Left cardiac atrium (tissue), 4 donors: ENCODE results near the gene LRP2. TPM values are rescaled to one million over a fixed set of nuclear protein-coding genes. Genes with fewer than 3 reads are reported as not detected.
"Not testable (repeated sequence)": the region's sequence is repeated elsewhere in the genome, so short reads cannot be mapped to it uniquely, and the experiment has no call there.

ENCODE experiments used
- ATAC-seq, 2 donors: fragments of 200-7000 bp; cut with Tn5 transposase; one replicate each; pipeline ENCODE4 v1.9.1; 2020; ENCODE audit warnings: mild to moderate bottlenecking in 2 of 2, moderate library complexity in 2 of 2
- DNase-seq: peaks from one replicate; pipeline ENCODE4 v3.0.0-alpha.2; 2020
- intact Hi-C, 2 donors: fragments of 100-400 bp; cut with DNase I; formaldehyde crosslinking; loops; one replicate each; pipeline versions ENCODE4 v1.14.1 to v1.15.1; 2022 to 2023
- total RNA-seq, 2 donors: library from RNA; stranded (reverse); fragmentation: NEBNext Ultra II Directional; extraction: Animal tissue kit (Norgen Biotek cat#: 25700); gene quantifications; one replicate each; pipeline ENCODE4 v1.2.1, GENCODE V29; 2021
- donor health status: DM: no; HTN: yes; CAD: no.
- donor health status: DM: no; HTN: yes; CAD: no; lungs with severe emphysema.
- donor health status: DM: yes; HTN: yes; CAD: no.
- donor health status: Dilated cardiomyopathy.

Gene LRP2
- total RNA-seq, 2 donors from 2014 or later: 1.8 to 2.9 TPM

- intact Hi-C loops: no loop called here
- DNase-seq (no peak), ATAC-seq (no peak)
Measured at GRCh38 chr2:169351725-169352124, 10.6 kb downstream of the LRP2 start.

- ATAC-seq: no peak
- intact Hi-C loops: no loop called here
- no peak for DNase-seq
Measured at GRCh38 chr2:169349535-169349934, 12.8 kb downstream of the LRP2 start.

- intact Hi-C loops: no loop called here
- ATAC-seq (no peak), DNase-seq (no peak)
Measured at GRCh38 chr2:169348321-169349024, 13.9 kb downstream of the LRP2 start.

- no peak for DNase-seq
- intact Hi-C loops: no loop called here
- ATAC-seq: no peak
Measured at GRCh38 chr2:169345486-169346437, 16.6 kb downstream of the LRP2 start.

- DNase-seq: no peak
- intact Hi-C loops: no loop called here
- ATAC-seq: no peak
Measured at GRCh38 chr2:169344736-169345485, 17.4 kb downstream of the LRP2 start.

GRCh38 chr2:169343202-169343601, 19.1 kb downstream of the LRP2 start:
- DNase-seq (no peak), ATAC-seq (no peak)
- intact Hi-C loops: no loop called here

- DNase-seq: no peak
- no peak for ATAC-seq
- intact Hi-C loops: no loop called here
Measured at GRCh38 chr2:169339657-169340056, 22.7 kb downstream of the LRP2 start.

GRCh38 chr2:169336695-169337094, 25.6 kb downstream of the LRP2 start:
- intact Hi-C loops: no loop called here
- DNase-seq: no peak
- no peak for ATAC-seq

- ATAC-seq: peak in 1 of 2 donors; percentile 47
- no peak for DNase-seq
- intact Hi-C loops: no loop called here
Measured at GRCh38 chr2:169330555-169331198, 31.7 kb downstream of the LRP2 start.

GRCh38 chr2:169329688-169330554, 32.4 kb downstream of the LRP2 start:
- DNase-seq: no peak
- no peak for ATAC-seq
- intact Hi-C loops: no loop called here

GRCh38 chr2:169328785-169329184, 33.5 kb downstream of the LRP2 start:
- ATAC-seq: no peak

GRCh38 chr2:169327837-169328236, 34.5 kb downstream of the LRP2 start:
- intact Hi-C loops, ATAC-seq: not testable (repeated sequence)

More at GRCh38 chr2:169328785-169329184, 33.5 kb downstream of the LRP2 start:
- DNase-seq: no peak
- intact Hi-C loops: no loop called here

GRCh38 chr2:169325886-169326285, 36.4 kb downstream of the LRP2 start:
- ATAC-seq, intact Hi-C loops, DNase-seq: not testable (repeated sequence)

More at GRCh38 chr2:169327837-169328236, 34.5 kb downstream of the LRP2 start:
- DNase-seq: not testable (repeated sequence)

GRCh38 chr2:169324581-169325260, 37.6 kb downstream of the LRP2 start:
- ATAC-seq (peak in 1 of 2 donors; percentile 47), DNase-seq (no peak)
- intact Hi-C loops: no loop called here

GRCh38 chr2:169323841-169324240, 38.5 kb downstream of the LRP2 start:
- ATAC-seq (no peak), DNase-seq (no peak)
- intact Hi-C loops: no loop called here

GRCh38 chr2:169320561-169320960, 41.8 kb downstream of the LRP2 start:
- peak in 1 of 2 donors; percentile 29 for ATAC-seq

GRCh38 chr2:169315357-169315756, 47.0 kb downstream of the LRP2 start:
- intact Hi-C loops: no loop called here
- DNase-seq (no peak), ATAC-seq (no peak)

More at GRCh38 chr2:169320561-169320960, 41.8 kb downstream of the LRP2 start:
- no peak for DNase-seq
- intact Hi-C loops: no loop called here
